ENCODE measurements around the gene RPL18.

DNA sequence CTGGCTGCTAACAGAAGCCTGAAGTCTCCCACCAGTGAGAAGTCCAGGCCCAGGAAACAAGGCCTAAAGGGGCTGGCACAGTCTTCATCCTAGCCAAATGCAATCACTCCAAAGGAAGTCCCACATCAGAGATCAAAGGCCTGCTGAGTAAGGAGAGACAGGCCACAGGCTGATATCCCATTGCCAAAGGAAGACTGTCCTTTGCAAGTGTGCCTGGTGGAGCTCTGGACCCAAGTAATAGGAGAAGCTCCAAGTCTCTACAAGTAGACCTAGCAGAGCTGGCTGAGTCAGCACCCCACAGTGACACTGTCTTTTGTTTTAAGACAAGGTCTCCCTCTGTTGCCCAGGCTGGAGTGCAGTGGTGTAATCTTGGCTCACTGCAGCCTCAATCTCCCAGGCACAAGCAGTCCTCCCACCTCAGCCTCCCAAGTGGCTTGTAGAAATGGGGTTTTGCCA is 13.7 kb upstream of the RPL18 start:
- TF ChIP-seq, protein P1, sequence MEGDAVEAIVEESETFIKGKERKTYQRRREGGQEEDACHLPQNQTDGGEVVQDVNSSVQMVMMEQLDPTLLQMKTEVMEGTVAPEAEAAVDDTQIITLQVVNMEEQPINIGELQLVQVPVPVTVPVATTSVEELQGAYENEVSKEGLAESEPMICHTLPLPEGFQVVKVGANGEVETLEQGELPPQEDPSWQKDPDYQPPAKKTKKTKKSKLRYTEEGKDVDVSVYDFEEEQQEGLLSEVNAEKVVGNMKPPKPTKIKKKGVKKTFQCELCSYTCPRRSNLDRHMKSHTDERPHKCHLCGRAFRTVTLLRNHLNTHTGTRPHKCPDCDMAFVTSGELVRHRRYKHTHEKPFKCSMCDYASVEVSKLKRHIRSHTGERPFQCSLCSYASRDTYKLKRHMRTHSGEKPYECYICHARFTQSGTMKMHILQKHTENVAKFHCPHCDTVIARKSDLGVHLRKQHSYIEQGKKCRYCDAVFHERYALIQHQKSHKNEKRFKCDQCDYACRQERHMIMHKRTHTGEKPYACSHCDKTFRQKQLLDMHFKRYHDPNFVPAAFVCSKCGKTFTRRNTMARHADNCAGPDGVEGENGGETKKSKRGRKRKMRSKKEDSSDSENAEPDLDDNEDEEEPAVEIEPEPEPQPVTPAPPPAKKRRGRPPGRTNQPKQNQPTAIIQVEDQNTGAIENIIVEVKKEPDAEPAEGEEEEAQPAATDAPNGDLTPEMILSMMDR (conservative IDR thresholded peaks at IDR 0.05 in 1 of 2, IDR thresholded peaks at IDR 0.05 in 1 of 2; ENCODE audit: low read depth in 1 of 2, low read length in 2 of 2) = no peak
- no peak for TF ChIP-seq EZH2 (IDR thresholded peaks at IDR 0.05; ENCODE audit: low read length, missing control alignments)

Measured in fibroblast of lung (primary cell).